Gastroesophageal sphincter (tissue), 4 donors: ENCODE measurements around the gene SLC35F3. TPM values are rescaled to one million over a fixed set of nuclear protein-coding genes. Genes with fewer than 3 reads are reported as not detected.

Source experiments
- ATAC-seq: fragments of 150-250 bp; one replicate; pipeline ENCODE4 v1.9.1; 2016; ENCODE audit warnings: mild to moderate bottlenecking, moderate library complexity
- H3K27ac ChIP-seq, 4 donors: fragments of 200-600 bp; sonication (generic) in 3 of 4; 1 replicate in 3 of 4; 2 replicates in 1 of 4; pipeline ENCODE4 v1.5.1; 2016 to 2019
- H3K27me3 ChIP-seq: fragments of 200-600 bp; sonication (generic); one replicate; pipeline ENCODE4 v1.5.1; 2019
- H3K36me3 ChIP-seq, 2 donors: fragments of 200-600 bp; sonication (generic); one replicate each; pipeline ENCODE4 v1.5.1; 2019; ENCODE audit warnings: control low read depth in 1 of 2
- H3K4me1 ChIP-seq, 3 donors: fragments of 200-600 bp; sonication (generic); 1 replicate in 2 of 3; 2 replicates in 1 of 3; pipeline ENCODE4 v1.5.1; 2016 to 2019; ENCODE audit warnings: control low read depth in 2 of 3
- H3K4me3 ChIP-seq, 2 donors: fragments of 200-600 bp; sonication (generic); one replicate each; pipeline ENCODE4 v1.5.1; 2019; ENCODE audit warnings: mild to moderate bottlenecking in 1 of 2, moderate library complexity in 1 of 2
- H3K9me3 ChIP-seq, 3 donors: fragments of 200-600 bp; sonication (generic); one replicate each; pipeline ENCODE4 v1.5.1; 2017 to 2019; ENCODE audit warnings: control low read depth in 2 of 3
- EP300 ChIP-seq: sonication (generic); formaldehyde crosslinking; IDR thresholded peaks from one replicate; pipeline ENCODE4 v1.6.1; 2017; ENCODE audit warnings: antibody characterized with exemption, mild to moderate bottlenecking
- POLR2A ChIP-seq, 2 donors: fragments of 450-650 bp; IDR thresholded peaks; one replicate each; pipeline ENCODE4 v1.6.1; 2017; ENCODE audit warnings: antibody characterized with exemption in 2 of 2, mild to moderate bottlenecking in 2 of 2, moderate library complexity in 1 of 2
- POLR2AphosphoS5 ChIP-seq: sonication (generic); formaldehyde crosslinking; IDR thresholded peaks from one replicate; pipeline ENCODE4 v1.6.1; 2017; ENCODE audit warnings: antibody characterized with exemption
- WGBS, 2 donors: methylation state at CpG; one replicate each; pipeline ENCODE4 v1.1.5; 2018; ENCODE audit warnings: low coverage in 1 of 2; 5-methylcytosine and 5-hydroxymethylcytosine counted together
- total RNA-seq, 4 donors: library from RNA; depleted of rRNA; stranded (reverse); fragments of >200 nt; gene quantifications; one replicate each; pipeline ENCODE4 v1.1.0, GENCODE V29; 2016
- TF ChIP-seq, protein P1 (sequence below), 4 experiments: fragments of 200-600 bp in 2 of 4; fragments of 450-650 bp in 2 of 4; sonication (generic) in 1 of 4; IDR thresholded peaks; one replicate each; pipeline ENCODE4 v1.5.1; 2017 to 2019; ENCODE audit warnings: antibody characterized with exemption in 4 of 4, mild to moderate bottlenecking in 2 of 4, moderate library complexity in 2 of 4

SLC35F3 gene
- total RNA-seq, 4 donors from 2014 or later, result 0.16 to 0.62 (median 0.54) TPM; not detected in 1

- no peaks in the 10 kb centered on the region for H3K4me1 ChIP-seq
- H3K36me3 ChIP-seq, result no peaks in the 10 kb centered on the region
- no peak overlapping the region for H3K4me3 ChIP-seq
- ATAC-seq, result no peak
- no peaks in the 10 kb centered on the region for H3K9me3 ChIP-seq
- 76 to 80% methylated on average over 5 to 6 of the region's 6 CpGs for WGBS, 2 donors
- no peak overlapping the region for H3K27ac ChIP-seq
- H3K27me3 ChIP-seq, result peaks cover 11% of the 10 kb centered on the region
- no peak for TF ChIP-seq POLR2A (IDR thresholded peaks at IDR 0.05)
- TF ChIP-seq EP300, result no peak
- TF ChIP-seq, protein P1, sequence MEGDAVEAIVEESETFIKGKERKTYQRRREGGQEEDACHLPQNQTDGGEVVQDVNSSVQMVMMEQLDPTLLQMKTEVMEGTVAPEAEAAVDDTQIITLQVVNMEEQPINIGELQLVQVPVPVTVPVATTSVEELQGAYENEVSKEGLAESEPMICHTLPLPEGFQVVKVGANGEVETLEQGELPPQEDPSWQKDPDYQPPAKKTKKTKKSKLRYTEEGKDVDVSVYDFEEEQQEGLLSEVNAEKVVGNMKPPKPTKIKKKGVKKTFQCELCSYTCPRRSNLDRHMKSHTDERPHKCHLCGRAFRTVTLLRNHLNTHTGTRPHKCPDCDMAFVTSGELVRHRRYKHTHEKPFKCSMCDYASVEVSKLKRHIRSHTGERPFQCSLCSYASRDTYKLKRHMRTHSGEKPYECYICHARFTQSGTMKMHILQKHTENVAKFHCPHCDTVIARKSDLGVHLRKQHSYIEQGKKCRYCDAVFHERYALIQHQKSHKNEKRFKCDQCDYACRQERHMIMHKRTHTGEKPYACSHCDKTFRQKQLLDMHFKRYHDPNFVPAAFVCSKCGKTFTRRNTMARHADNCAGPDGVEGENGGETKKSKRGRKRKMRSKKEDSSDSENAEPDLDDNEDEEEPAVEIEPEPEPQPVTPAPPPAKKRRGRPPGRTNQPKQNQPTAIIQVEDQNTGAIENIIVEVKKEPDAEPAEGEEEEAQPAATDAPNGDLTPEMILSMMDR (IDR thresholded peaks at IDR 0.05), result no peak
- no peak for TF ChIP-seq POLR2AphosphoS5
These were observed 369.5 kb downstream of the SLC35F3 start for GRCh38 chr1:234273981-234274380.

GRCh38 chr1:234276151-234276788, 371.8 kb downstream of the SLC35F3 start:
- no peak for ATAC-seq
- 60 to 64% methylated on average over 4 to 7 of the region's 7 CpGs for WGBS, 2 donors
- Histone ChIP-seq H3K36me3 (no peaks in the 10 kb centered on the region), H3K9me3 (no peaks in the 10 kb centered on the region), H3K4me3 (no peak overlapping the region), H3K27me3 (peaks cover 11% of the 10 kb centered on the region), H3K27ac (no peak overlapping the region), H3K4me1 (no peaks in the 10 kb centered on the region)
- TF ChIP-seq POLR2AphosphoS5, result no peak
- TF ChIP-seq EP300, result no peak
- TF ChIP-seq, protein P1 (IDR thresholded peaks at IDR 0.05), result no peak
- TF ChIP-seq POLR2A (IDR thresholded peaks at IDR 0.05), result no peak

DNA sequence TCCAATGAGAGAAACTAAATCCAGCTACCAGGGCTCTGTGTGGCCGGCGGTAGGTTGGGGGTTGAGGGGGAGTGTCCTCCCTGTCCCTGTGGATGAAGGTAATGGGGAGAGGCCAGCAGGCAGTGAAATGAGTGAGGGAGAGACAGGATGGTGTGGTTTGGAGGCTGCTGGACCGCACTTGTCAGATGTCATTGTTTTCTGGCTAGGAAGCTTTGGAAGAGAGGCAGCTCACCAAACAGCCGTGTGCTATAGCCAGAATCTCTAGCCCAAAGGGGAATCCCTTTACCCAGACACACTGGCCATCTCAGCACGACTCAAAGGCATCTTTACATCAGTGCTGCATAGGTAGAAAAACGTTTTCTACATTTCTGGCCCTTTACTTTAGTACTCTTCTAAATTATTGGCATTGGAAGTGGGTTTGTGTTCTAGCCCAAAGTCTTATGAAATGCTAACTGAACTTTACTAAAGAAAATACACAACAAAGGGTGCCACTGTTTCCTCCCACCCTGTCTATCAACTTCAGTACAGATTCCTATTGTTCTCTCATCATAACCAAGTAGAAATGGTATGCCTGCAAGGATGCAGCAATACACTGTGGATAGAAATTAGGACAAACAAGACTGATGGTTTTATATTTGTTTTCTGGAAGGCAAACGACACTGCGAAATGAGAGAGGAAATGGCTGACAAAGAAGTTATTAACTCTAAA, 372.8 kb downstream of the SLC35F3 start:
- H3K27me3 ChIP-seq, result peaks cover 11% of the 10 kb centered on the region
- no peaks in the 10 kb centered on the region for H3K36me3 ChIP-seq
- no peak overlapping the region for H3K27ac ChIP-seq
- H3K9me3 ChIP-seq, result no peaks in the 10 kb centered on the region
- WGBS, 2 donors, result 55 to 59% methylated on average over 2 to 7 of the region's 8 CpGs
- no peak overlapping the region for H3K4me3 ChIP-seq
- no peak for ATAC-seq
- no peaks in the 10 kb centered on the region for H3K4me1 ChIP-seq
- TF ChIP-seq POLR2A (IDR thresholded peaks at IDR 0.05) (no peak), POLR2AphosphoS5 (no peak)

DNA sequence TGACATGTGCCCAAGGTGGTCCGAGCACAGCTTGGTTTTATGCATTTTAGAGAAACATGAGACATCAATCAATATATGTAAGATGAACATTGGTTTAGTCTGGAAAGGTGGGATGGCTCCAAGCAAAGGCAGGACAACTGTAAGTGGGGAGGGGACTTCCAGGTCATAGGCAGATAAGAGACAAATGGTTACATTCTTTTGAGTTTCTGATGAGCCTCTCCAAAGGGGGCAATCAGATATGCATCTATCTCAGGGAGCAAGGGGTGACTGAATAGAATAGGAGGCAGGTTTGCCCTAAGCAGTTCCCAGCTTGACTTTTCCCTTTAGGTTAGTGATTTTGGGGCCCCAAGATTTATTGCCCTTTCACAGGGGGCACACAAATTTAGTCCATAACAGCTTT, 374.5 kb downstream of the SLC35F3 start:
- H3K27ac ChIP-seq, result no peak overlapping the region
- WGBS, 2 donors, result 57 to 60% methylated on average over 1 of the region's 1 CpG
- no peaks in the 10 kb centered on the region for H3K9me3 ChIP-seq
- TF ChIP-seq POLR2AphosphoS5 (no peak), EP300 (no peak), POLR2A (IDR thresholded peaks at IDR 0.05) (no peak)
- TF ChIP-seq, protein P1 (IDR thresholded peaks at IDR 0.05), result no peak
- no peaks in the 10 kb centered on the region for H3K36me3 ChIP-seq
- H3K4me1 ChIP-seq, result no peaks in the 10 kb centered on the region
- H3K4me3 ChIP-seq, result no peak overlapping the region
- peaks cover 6% of the 10 kb centered on the region for H3K27me3 ChIP-seq
- no peak for ATAC-seq

GRCh38 chr1:234280500-234280899, 376.0 kb downstream of the SLC35F3 start:
- Histone ChIP-seq H3K9me3 (no peaks in the 10 kb centered on the region), H3K4me3 (no peak overlapping the region), H3K27ac (no peak overlapping the region), H3K36me3 (no peaks in the 10 kb centered on the region), H3K4me1 (no peaks in the 10 kb centered on the region), H3K27me3 (no peaks in the 10 kb centered on the region)
- TF ChIP-seq EP300 (no peak), POLR2AphosphoS5 (no peak), POLR2A (IDR thresholded peaks at IDR 0.05) (no peak)
- TF ChIP-seq, protein P1 (IDR thresholded peaks at IDR 0.05), result no peak
- no peak for ATAC-seq
- 66 to 90% methylated on average over 2 to 4 of the region's 4 CpGs for WGBS, 2 donors
